Activated T-cell treated with anti-CD3 and anti-CD28 coated beads, Interleukin-2, amount 50 U/mL, for 48 hours (primary cell): Measurements from ENCODE around the gene C2.
"Not testable (repeated sequence)": the region's sequence is repeated elsewhere in the genome, so short reads cannot be mapped to it uniquely, and the experiment has no call there.

ENCODE experiments used
- DNase-seq, 2 experiments: peaks; one replicate each; pipeline ENCODE4 v3.0.0-alpha.2; 2020

C2 gene

DNA sequence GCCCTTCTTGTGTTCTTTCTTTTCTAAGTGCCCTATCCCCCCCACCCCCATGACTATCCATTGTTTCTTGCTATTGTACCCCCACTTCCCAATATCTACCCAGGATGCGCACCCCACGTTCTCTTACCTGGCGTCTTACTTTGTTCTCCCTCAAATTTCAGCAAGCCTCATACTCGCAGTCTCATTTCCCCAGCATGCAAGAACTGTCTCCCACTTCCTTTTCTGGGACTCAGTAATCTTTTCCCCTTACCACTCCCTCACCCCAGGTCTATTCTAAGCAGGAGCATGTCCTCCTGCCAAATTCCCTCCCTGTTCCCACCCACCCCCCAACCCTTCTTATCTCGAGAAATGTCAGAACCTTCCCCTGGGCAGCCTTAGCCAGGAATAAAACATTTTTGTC is 28.3 kb upstream of the C2 start:
- no peak for DNase-seq

DNA sequence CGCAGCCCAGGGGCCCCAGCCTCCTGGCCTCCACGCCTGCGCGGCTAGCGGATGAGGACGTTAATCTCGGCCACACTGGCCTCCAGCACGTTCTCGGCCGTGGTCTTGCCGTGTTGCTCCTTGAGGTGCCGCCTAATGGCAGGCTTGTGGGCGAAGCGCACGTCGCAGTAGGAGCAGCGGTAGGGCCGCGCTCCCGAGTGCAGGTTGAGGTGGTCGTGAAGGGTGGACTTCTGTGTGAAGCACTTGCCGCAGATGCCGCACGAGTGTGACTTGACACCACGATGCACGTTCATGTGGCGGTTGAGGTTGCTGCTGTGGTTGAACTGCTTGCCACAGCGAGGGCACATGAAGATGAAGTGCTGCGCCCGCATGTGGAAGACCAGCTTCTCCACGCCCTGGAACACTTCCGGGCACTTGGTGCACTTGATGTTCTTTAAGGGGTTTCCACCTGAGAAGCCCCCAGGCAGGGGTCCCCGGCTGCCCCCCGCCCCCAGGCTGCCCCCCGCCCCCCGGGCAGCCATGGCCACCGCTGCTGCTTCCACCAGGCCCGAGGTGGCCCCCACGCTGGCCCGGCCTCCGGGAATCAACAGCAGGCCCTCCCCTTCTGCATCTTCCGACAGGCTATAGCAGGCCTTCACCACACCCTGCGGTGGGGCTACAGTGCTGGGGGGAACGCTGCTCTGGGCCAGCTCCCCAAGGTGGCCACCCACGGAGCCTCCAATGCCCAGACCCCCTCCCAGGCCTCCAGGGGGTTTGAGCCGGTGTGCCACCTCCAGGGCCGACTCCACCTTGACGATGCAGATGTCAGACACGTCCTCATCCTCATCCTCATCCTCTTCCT is 27.4 kb upstream of the C2 start:
- DNase-seq, result peak in 1 of 2 experiments; percentile 37

DNA sequence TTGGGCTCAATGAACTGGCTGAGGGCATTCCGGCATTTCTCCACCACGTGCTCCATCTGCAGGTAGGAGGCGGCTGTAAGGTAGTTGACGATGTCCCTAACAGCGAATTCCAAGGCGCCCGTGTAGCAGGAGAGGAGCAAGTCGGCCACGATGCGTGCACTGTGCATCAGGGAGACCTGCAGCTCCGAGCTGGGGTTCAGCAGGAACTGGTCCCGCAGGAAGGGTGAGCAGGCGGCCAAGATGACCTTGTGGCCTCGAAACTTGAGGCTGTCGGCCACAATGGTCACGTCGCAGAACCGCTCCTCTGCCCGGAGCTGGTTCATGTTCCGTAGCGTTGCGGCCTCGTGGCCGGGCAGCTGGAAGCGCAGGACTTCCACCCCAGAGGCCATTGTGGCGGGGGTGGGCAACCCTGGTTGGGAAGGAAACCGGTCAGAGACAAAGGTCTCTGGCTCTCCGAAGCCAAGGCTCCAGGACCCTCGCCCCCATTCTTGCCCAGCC is 26.6 kb upstream of the C2 start:
- peak in 1 of 2 experiments; percentile 26 for DNase-seq

DNA sequence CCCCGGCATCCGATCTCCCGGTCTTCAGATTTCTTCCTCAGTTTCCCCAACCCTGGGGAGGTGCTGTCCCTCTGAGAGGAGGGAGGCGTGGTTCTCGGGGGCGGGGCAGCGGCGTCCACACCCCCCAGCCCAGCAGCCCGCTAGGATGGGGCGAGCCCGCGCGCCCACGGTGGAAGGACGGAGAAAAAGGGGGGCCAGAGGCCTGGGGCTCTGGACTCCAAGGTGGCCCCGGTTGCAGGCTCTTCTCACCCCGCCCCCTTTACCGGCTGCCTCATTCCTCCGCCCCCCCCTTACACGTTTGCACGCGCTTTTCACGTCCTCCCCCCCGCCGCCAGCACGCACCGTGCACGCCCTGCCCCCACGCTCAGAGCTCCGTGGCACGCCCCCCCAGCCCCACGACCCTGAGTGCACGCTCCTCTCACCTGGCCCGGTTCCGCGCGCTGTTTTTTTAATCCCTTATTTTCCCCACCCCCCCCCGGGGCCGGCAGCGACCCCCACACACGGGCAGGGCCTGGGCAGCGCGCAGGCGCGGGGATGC is 26.0 kb upstream of the C2 start:
- DNase-seq, result peak; percentile 68 to 73

DNA sequence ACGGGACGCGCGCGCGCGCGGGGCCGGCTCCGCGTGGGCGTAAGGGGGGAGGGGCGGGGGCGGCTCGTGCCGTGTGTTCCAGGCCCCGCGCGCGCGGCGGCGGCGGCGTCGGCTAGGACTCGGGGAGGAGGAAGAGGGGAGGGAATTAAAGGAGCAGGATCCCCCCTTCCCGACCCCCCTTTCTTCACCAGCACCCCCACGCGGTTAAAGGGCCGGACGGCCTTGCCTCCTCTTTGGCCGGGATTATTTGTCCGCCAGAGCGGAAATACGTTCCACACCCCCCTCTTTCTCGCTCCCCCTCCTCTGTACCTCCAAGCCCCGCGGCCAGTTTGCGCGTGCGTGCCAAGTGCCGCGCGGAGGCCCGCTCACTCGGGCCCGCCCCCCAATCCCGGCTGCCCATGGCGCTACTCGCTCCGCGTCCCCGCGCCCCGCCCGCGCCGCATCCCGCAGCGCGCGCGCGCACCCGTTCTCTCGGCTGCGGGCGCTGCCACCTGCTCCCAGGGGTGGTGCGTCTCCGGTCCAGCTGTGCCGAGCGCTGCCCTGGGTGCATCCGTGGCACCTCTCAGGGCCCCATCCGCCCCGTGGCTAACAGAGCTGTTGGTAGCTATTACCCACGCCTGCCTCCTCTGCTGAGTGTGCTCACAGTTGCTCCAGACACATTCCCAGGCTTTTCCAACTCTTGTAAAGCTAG is 25.4 kb upstream of the C2 start, which contains the start of gene ZBTB12:
ZBTB12 (minus strand) TSS at position 134 of the 691 bp plus-strand sequence. CDS start 781 bp downstream, outside the sequence.
- peak; percentile 87 to 90 for DNase-seq

DNA sequence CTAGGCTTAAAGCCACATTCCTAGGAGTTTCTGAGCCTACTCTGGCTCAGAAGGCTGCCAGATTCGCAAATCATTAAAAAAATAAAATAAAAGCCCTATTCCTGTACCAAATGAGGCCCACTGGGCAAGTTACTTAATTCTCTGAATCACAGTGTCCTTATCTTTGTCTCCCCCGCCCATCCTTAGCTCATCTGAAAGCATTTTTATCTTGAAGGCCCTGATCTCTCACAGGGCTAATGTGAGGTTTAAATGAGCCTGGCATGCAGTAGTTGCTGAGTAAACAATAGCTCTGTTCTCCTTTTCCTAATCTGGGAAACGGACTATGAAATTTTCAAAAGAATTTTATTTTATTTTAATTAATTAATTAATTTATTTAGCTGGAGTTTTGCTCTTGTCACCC is 23.6 kb upstream of the C2 start:
- DNase-seq, result no peak

DNA sequence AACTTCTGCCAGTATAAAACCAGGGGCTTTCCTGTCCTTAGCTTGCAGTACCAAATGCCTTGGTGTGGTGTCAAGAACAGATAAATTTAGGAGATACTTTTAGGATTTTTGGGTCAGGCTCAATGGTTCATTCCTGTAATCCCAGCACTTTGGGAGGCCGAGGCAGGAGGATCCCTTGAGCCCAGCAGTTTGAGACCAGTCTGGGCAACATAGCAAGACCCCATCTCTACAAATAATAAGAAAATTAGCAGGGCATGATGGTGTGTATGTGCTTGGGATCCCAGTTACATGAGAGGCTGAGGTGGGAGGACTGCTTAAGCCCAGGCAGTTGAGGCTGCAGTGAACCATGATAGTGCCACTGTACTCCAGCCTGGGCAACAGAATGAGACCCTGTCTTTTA is 22.5 kb upstream of the C2 start:
- DNase-seq, result no peak

DNA sequence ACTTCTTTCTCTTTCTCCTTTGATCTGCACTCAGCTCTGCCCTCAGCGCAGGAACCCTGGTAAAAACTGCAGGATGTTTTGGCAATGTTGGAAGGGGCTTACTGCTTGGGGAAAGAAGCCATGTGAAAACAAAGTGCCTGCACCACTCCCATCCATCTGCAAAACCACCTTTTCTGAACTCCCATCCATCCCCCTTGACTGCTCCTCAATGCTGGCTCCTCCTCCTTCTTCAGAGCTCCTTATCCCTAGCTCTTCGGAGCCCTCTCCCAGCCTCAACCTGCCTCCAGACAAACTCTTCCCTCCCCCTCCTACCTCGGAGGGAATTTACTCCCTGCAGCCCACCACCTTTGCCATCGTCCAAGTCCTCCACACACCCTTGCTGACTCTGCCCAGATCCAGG is 21.4 kb upstream of the C2 start:
- no peak for DNase-seq

DNA sequence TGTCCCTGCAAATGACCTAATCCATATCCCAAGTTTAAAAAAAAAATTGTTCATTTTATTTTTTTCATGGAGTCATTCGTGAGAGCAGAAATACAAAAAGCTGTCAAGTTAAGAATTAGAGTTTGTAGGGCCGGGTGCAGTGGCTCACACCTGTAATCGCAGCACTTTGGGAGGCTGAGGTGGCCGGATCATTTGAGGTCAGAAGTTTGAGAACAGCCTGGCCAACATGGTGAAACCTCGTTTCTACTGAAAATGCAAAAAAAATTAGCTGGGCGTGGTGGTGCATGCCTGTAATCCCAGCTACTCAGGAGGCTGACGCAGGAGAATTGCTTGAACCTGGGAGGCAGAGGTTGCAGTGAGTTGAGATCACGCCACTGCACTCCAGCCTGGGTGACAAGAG is 20.8 kb upstream of the C2 start:
- not testable (repeated sequence) for DNase-seq

DNA sequence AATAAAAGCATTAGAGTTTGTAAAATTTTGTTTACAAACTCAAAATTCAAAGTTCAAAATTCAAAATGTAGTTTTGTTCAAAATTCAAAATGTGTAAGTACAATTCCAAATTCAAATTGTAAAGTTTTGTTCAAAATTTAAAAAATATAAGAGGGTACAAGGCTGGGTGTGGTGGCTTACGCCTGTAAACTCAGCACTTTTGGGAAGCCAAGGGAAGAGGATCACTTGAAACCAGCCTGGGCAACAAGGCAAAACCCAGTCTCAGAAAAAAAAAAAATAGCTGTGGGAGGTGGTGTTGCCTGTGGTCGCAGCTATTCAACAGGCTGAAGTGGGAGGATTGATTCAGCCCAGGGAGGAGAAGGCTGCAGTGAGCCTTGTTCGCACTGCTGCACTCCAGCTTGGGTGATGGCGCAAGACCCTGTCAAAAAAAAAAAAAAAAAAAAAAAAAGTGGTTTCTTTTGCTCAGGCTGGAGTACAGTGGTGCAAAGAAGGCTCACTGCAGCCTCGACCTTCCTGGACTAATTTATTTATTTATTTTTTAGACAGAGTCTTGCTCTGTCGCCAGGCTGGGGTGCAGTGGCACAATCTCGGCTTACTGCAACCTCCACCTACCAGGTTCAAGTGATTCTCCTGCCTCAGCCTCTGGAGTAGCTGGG is 20.2 kb upstream of the C2 start:
- DNase-seq, result peak in 1 of 2 experiments; percentile 30

DNA sequence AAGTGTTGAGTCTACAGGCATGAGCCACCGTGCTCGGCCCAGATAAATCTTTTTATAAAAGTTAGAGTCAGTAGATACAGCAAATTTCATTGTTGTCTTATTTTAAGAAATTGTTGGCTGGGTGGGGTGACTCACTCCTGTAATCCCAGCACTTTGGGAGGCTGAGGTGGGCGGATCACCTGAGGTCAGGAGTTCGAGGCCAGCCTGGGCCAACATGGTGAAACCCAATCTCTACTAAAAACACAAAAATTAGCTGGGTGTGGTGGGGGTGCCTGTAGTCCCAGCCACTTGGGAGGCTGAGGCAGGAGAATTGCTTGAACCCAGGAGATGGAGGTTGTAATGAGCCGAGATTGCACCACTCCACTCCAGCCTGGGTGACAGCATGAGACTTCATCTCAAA is 19.3 kb upstream of the C2 start:
- not testable (repeated sequence) for DNase-seq

DNA sequence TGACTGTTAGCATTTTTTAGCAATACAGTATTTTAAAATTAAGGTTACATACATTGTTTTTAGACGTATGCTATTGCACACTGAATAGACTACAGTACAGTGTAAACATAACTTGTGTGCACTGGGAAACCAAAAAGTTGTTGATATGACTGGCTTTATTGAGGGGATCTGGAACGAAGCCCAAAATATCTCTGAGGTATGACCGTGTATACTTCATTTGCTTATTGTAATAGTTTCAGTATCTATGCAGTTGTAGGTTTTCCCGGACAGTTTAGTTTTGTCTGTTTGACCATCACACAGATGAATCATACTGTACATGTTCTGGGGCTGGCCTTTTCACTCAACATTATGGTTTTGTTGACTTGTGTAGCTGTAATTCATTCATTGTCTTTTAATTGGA is 18.7 kb upstream of the C2 start:
- DNase-seq, result no peak

DNA sequence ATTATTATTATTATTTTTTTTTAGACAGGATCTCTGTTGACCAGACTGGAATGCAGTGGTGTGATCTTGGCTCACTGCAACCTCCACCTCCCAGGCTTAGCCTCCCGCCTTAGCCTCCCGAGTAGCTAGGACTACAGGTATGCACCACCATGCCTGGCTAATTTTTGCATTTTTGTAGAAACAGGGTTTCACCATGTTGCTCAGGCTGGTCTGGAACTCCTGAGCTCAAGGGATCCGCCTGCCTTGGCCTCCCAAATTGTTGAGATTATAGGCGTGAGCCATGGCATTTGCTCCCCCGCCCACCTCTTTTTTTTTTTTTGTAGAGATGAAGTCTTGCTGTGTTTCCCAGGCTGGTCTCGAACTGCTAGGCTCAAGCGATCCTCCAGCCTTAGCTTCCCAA is 18.2 kb upstream of the C2 start:
- DNase-seq, result not testable (repeated sequence)

DNA sequence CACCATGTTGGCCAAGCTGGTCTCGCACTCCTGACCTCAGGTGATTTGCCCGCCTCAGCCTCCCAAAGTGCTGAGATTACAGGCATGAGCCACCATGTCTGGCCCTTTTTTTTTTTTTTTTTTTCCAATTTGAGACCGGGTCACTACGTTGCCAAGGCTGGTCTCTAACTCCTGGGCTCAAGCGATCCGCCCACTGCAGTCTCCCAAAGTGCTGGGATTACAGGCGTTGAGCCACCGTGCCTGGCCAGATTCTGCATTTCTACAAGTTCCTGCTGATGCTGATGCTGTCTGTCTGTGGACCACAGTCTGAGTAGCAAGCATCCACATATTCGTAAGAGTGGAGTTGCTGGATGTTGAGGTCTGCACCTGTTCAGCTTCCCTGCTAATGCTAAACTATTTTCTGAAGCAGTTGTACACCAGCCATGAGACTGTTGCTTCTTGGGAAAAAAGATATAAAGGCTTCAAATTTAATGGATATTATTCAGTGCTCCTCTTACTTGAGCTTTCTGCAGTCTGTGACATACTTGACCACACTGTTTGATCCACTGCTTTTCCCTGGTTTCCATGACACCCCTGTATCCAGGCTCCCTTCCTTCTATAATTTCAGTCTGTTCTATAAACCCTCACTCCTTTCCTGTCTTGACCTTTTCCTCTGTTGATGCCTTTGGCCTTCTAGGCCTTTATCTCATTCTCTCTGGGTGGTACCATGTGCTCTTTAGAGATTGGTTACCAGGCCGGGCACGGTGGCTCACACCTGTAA is 15.5 kb upstream of the C2 start:
- no peak for DNase-seq

DNA sequence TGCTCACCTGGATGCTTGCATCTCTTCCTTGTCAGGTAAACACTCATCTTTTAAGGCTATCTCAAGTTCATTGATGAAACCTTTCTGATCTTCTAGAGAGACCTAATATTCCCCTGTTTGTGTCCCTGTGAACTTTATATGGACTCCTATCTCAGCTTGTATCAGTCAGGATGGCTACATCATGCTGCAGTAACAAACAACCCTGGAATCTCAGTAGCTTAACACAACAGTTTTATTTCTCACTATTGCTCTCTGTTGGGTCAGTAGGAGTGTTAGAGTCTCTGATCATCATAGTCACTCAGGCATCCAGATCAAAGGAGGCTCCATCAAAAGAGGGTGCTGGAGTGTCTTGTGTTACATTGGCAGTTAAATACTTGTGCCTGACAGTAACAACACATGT is 12.2 kb upstream of the C2 start:
- DNase-seq, result no peak

DNA sequence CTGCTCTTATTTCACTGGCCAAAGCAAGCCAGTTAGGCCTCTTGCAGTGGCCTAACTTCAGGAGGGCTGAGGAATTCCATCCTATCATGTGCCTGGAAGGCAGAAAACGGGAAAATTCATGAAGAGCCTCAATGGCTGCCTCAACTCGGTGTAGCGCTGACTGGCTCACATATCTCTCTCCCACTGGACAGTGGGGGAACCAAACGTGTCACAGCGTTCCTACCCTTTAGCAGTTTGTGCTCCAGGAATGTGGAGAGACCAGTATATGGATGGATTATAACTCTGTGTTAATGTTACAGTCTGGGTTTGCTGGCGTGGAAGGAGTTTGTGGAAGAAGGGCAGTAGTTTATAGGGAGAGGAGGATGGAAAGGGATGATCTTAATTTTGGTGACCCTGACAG is 11.8 kb upstream of the C2 start:
- DNase-seq, result no peak

DNA sequence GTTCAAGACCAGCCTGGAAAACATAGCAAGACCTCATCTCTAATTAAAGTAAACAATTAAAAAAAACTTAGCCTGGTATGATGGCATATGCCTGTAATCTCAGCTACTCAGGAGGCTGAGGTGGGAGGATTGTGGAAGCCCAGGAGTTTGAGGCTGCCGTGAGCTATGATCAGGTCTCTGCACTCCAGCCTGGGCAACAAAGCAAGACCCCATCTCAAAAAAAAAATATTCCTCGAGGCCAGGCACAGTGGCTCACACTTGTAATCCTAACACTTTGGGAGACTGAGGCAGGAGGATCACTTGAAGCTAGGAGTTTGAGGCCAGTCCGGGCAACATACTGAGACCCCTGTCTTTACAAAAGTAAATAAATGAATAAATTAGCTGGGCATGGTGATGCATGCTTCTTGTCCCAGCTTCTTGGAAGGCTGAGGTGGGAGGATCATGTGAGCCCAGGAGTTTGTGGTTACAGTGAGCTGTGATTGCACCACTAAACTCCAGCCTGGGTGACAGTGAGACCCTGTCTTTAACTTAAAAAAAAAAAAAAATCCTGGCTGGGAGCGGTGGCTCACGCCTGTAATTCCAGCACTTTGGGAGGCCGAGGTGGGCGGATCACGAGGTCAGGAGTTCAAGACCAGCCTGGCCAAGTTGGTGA is 9.3 kb upstream of the C2 start:
- DNase-seq, result no peak

DNA sequence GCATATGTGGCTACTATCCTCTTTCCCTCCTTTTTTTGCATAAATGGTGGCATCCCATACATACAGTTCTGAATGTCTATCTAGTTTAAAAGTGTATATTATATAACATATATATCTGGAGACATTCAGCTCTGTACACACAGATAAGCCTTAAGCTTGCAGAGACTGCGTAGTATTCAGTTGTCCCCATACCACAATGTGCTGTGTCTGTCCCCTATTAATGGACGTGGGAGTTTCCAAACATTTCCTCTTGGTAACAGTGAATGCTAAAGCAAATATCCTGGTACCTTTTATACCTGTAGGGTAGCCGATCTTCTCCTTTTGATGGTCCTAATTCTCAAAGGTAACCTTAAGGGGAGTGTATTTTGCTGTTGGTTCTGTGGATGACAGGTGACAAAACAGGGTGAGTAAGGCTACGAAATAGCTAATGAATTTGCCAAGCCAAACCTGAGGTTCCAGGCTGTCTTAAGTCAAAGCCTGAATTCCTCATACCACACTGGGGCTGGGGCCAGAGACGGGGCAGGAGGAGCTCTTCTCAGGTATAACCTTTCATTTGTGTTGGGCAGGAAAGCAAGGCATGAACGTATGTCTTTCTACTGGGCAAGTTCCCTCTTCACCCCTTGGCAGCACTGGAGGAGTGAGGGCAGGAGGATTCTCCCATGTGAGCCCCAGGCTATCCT is 7.8 kb upstream of the C2 start:
- DNase-seq, result no peak

DNA sequence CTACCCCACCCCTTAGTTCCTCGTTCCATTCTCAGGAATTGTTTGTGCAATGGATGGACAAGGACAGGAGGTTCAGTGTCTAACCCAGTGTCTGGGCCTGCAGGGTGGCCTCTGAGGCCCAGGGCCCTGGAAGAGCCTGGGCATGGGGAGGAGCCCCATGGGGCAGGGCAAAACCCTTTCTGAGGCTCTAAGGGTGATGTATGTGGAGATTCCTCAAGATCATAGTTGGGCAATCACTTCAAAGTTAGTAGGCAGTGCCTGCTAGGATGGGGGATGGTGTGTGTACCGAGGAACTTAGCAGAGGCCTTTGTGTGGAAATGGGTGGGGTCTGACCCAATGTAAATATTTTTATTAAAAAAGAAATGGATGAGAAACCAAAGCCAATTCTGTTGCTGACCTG is 6.7 kb upstream of the C2 start:
- DNase-seq, result no peak

DNA sequence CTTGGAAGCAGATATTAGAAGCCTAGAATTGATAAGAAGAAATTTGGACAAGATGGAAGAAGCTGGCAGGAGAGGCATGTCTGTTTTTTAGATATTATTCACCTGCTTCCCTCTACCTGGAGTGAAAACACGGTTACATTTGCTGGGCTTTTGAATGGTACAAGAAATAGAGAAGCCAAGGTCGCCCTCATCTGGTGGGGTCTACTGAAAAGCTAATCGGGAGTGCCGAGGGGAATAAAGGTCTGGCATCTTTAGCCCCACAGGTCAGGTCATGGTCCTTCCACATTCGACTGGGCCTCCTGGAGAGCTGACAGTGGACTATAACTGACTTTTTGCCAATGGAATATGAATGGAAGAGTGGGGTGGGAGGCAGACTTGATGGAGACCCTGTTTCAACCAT is 4.6 kb upstream of the C2 start:
- peak in 1 of 2 experiments; percentile 46 for DNase-seq
